Lung (tissue), 12 donors: ENCODE results near the gene GNAO1. TPM values are rescaled to one million over a fixed set of nuclear protein-coding genes. Genes with fewer than 3 reads are reported as not detected.
A peak's percentile ranks its signal among the peaks of the same experiment; 100 is the strongest.

Experiments used
- ATAC-seq: fragments of 200-7000 bp; cut with Tn5 transposase; one replicate; pipeline ENCODE4 v1.9.1; 2020; ENCODE audit warnings: moderate number of reproducible peaks; ENCODE audit not compliant: insufficient read depth, low FRiP score
- DNase-seq, 3 donors: peaks; one replicate each; pipeline ENCODE4 v3.0.0-alpha.2; 2013 to 2017
- H3K27ac ChIP-seq, 2 donors: one replicate each; pipeline ENCODE4 v1.5.1; 2013; ENCODE audit warnings: mild to moderate bottlenecking in 2 of 2, moderate library complexity in 2 of 2, control low read depth in 1 of 2, inconsistent platforms in 1 of 2, low read depth in 1 of 2, low read length in 1 of 2
- H3K27me3 ChIP-seq, 3 donors: one replicate each; pipeline ENCODE4 v1.5.1; 2013; ENCODE audit warnings: low read length in 2 of 3; ENCODE audit not compliant: control insufficient read depth in 3 of 3, insufficient read depth in 3 of 3
- H3K36me3 ChIP-seq, 4 donors: one replicate each; pipeline ENCODE4 v1.5.1; 2013; ENCODE audit warnings: low read length in 4 of 4, mild to moderate bottlenecking in 1 of 4, moderate library complexity in 1 of 4; ENCODE audit not compliant: control insufficient read depth in 4 of 4, insufficient read depth in 4 of 4
- H3K4me1 ChIP-seq, 5 donors: one replicate each; pipeline ENCODE4 v1.5.1; 2013; ENCODE audit warnings: low read length in 5 of 5, mild to moderate bottlenecking in 2 of 5, moderate library complexity in 1 of 5; ENCODE audit not compliant: control insufficient read depth in 5 of 5, insufficient read depth in 5 of 5
- H3K4me3 ChIP-seq: one replicate; pipeline ENCODE4 v1.5.1; 2013; ENCODE audit warnings: mild to moderate bottlenecking, control low read depth, moderate library complexity
- H3K9ac ChIP-seq, 2 donors: one replicate each; pipeline ENCODE4 v1.5.1; 2013; ENCODE audit warnings: low read length in 2 of 2, control low read depth in 1 of 2; ENCODE audit not compliant: insufficient read depth in 1 of 2
- H3K9me3 ChIP-seq, 4 donors: one replicate each; pipeline ENCODE4 v1.5.1; 2013; ENCODE audit warnings: low read length in 3 of 4, mild to moderate bottlenecking in 1 of 4, moderate library complexity in 1 of 4; ENCODE audit not compliant: control insufficient read depth in 4 of 4, insufficient read depth in 3 of 4
- WGBS, 2 donors: extraction: QIAGEN DNeasy Blood & Tissue Kit; methylation state at CpG; one replicate each; pipeline ENCODE4 v1.1.7; 2013; 5-methylcytosine and 5-hydroxymethylcytosine counted together
- polyA plus RNA-seq, 2 donors: library from polyadenylated mRNA; stranded (reverse); fragments of 200-250 nt; gene quantifications; one replicate each; pipeline ENCODE4 v1.2.1, GENCODE V29; 2013
- total RNA-seq, 2 donors: library from RNA; depleted of rRNA in 1 of 2; stranded (reverse); fragments of >200 nt in 1 of 2; gene quantifications; one replicate each; pipeline ENCODE4 v1.2.1, GENCODE V29; 2014 to 2021
- TF ChIP-seq, protein P1 (sequence below): IDR thresholded peaks from 2 replicates; pipeline ENCODE4 v1.5.1; 2012; ENCODE audit warnings: mild to moderate bottlenecking; ENCODE audit errors: control extremely low read depth, extremely low read depth
- donor health status: control.
- donor health status: control.
- donor health status: Bipolar disorder and iron deficiency.
- donor health status: healthy.
- donor health status: DM: yes; HTN: yes; CAD: no.

Gene GNAO1
- total and polyA plus RNA-seq, 4 donors = 0.33 to 5.2 (median 0.76) TPM

DNA sequence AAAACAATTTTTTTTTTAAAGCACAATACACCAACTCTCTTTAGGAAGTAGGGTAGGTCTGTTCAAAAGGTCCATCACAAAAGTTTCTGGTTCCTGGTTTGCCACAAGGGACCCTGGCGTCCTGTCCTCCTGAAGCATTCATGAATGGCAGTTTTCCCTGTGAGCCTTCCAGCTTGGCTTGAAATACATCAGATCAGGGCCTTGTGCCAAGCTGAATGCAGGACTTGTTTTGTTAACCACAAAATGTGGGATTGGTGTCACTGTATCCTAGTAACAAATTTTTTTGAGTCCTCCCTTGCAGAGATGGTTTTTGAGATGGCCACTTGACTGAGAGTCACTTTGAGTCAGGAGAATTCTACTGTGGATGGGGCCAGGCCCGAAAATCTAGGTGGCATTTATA lies 3.9 kb downstream of the GNAO1 start:
- peaks cover 0 to 34% (median 5%) of the 10 kb centered on the region in 5 donors for H3K4me1 ChIP-seq
- H3K27me3 ChIP-seq = peaks cover 0 to 36% (median 6%) of the 10 kb centered on the region in 3 donors

DNA sequence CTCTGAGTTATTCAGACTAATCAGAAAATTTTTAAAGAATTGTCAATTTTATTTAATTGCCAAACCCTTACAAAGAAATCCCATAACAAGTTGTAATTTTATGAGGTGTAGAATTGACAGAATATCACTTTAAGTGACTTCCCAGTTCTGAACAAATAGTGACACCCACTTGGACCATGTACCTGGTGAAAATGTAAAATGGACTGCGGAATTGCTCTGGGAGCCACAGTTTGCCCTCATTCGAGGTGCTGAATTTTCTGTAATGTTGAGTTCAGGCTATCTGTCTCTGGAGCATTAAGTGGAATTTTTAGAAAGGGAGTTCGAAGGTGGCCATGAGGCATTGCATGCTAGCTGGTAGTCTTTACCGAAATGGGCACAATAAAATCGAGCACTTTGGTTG lies 5.1 kb downstream of the GNAO1 start:
- H3K9me3 ChIP-seq = peaks cover 0 to 2% (median 0%) of the 10 kb centered on the region in 4 donors
- H3K4me3 ChIP-seq = no peak overlapping the region
- ATAC-seq = no peak
- WGBS, 2 donors = 88 to 93% methylated on average over 5 of the region's 5 CpGs
- no peaks in the 10 kb centered on the region for H3K36me3 ChIP-seq
- H3K4me1 ChIP-seq = peaks cover 0 to 35% (median 3%) of the 10 kb centered on the region in 5 donors
- no peak overlapping the region for H3K9ac ChIP-seq
- DNase-seq = no peak
- TF ChIP-seq, protein P1, sequence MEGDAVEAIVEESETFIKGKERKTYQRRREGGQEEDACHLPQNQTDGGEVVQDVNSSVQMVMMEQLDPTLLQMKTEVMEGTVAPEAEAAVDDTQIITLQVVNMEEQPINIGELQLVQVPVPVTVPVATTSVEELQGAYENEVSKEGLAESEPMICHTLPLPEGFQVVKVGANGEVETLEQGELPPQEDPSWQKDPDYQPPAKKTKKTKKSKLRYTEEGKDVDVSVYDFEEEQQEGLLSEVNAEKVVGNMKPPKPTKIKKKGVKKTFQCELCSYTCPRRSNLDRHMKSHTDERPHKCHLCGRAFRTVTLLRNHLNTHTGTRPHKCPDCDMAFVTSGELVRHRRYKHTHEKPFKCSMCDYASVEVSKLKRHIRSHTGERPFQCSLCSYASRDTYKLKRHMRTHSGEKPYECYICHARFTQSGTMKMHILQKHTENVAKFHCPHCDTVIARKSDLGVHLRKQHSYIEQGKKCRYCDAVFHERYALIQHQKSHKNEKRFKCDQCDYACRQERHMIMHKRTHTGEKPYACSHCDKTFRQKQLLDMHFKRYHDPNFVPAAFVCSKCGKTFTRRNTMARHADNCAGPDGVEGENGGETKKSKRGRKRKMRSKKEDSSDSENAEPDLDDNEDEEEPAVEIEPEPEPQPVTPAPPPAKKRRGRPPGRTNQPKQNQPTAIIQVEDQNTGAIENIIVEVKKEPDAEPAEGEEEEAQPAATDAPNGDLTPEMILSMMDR = no peak
- no peak overlapping the region for H3K27ac ChIP-seq
- H3K27me3 ChIP-seq = peaks cover 0 to 36% (median 6%) of the 10 kb centered on the region in 3 donors

More for the DNA sequence above, 3.9 kb downstream of the GNAO1 start:
- Histone ChIP-seq H3K27ac (no peak overlapping the region), H3K9ac (no peak overlapping the region), H3K9me3 (peaks cover 0 to 2% (median 0%) of the 10 kb centered on the region in 4 donors), H3K36me3 (no peaks in the 10 kb centered on the region), H3K4me3 (no peak overlapping the region)
- DNase-seq (peak; percentile 45 to 67 (median 59)), ATAC-seq (no peak)
- WGBS, 2 donors = 55 to 69% methylated on average over 2 of the region's 2 CpGs
- TF ChIP-seq, protein P1 = no peak

DNA sequence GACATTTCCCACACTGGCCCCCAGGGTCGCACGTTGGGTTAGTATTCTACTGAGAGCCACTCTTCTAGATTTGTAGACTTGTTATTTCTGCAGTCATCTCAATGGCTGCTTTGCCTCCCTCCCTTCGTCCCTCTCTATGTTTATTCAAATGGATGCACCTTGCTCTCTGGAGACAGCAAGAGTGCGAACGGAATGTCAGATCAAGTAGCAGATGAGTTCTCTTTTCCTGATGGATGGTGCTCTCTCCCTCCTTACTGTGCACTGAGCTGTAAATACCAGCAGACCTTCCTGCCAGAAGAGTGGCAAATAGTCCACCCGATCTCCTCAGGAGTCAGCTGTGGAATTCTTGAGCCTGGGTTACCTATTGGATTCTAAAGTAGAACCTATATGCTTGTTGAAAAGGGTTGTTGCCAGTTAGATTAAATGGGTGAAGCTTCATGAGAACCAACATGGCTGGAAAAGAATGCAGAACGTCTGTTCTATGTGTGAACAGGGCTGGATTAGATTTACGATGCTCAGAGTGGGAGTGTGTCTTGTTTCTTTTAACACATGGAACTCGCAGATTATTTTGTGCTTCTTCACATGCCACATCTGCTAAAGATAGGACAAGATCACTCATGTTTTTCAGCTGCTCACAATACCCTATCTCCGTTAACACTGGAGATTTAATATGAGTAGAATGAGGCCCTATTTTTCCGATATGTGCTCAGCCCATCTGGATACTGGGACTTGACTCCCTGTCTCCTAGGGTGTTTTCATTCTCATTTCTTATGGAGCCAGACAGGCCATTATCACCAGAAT lies 6.1 kb downstream of the GNAO1 start:
- Histone ChIP-seq H3K4me3 (no peak overlapping the region), H3K4me1 (peaks cover 0 to 45% (median 4%) of the 10 kb centered on the region in 5 donors), H3K27me3 (peaks cover 0 to 29% (median 6%) of the 10 kb centered on the region in 3 donors), H3K27ac (no peak overlapping the region), H3K9ac (no peak overlapping the region), H3K9me3 (peaks cover 0 to 2% (median 0%) of the 10 kb centered on the region in 4 donors), H3K36me3 (no peaks in the 10 kb centered on the region)
- WGBS, 2 donors = 66 to 83% methylated on average over 11 of the region's 11 CpGs
- DNase-seq (peak in 1 of 3 donors; percentile 3), ATAC-seq (no peak)
- TF ChIP-seq, protein P1 = no peak
